ENCODE results near the gene COL5A2.

The COL5A2 gene

DNA sequence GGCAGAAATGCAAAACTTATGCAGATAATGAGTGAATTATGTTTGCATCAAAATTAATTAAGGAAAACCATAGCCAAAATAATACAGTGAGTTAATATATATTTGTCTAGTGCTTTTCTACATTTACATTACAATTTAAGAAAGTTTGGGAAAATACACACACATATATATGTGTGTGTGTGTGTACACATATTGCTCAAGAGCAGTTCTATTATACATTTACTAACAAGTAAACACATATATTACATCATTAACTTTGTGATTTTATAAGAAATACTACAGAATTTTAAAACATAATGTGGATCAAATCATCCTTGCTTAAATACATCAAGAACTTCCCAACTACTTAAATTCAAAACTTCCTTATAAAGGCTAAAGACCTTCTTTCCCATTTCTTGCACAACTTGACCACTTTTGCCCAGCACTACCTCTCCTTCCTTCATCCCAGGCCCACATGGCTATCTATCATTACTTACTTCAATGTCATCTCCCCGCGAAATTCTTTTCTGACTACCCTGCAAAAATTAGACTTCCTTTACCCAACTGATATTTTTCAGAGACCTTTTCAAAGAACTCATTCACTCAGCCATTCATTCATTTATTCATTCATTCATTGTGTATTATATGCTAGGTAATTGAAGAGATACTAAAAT, 68.4 kb downstream of the COL5A2 start:
- Histone ChIP-seq H3F3A (ENCODE audit: insufficient read depth) (no peaks in the 10 kb centered on the region), H3K9ac (ENCODE audit: low read length) (no peak overlapping the region), H3K27ac (ENCODE audit: low read depth, low read length) (no peak overlapping the region), H3K9me3 (ENCODE audit: insufficient read depth, low read length) (no peaks in the 10 kb centered on the region), H3K4me2 (ENCODE audit: low read depth, low read length, poor library complexity, severe bottlenecking) (no peak overlapping the region), H4K20me1 (ENCODE audit: low read depth, low read length) (no peaks in the 10 kb centered on the region), H3K9me2 (replicated peaks; ENCODE audit: insufficient read depth, low read length) (no peaks in the 10 kb centered on the region), H3K27me3 (ENCODE audit: low read length) (no peaks in the 10 kb centered on the region), H3K79me2 (ENCODE audit: insufficient read depth, low read length) (no peaks in the 10 kb centered on the region), H2AFZ (ENCODE audit: low read depth, low read length, severe bottlenecking) (no peak overlapping the region), H3K4me3 (ENCODE audit: insufficient read depth, low read length, poor library complexity, severe bottlenecking) (no peak overlapping the region), H3K36me3 (ENCODE audit: low read length) (no peaks in the 10 kb centered on the region)
- TF ChIP-seq, protein P1, sequence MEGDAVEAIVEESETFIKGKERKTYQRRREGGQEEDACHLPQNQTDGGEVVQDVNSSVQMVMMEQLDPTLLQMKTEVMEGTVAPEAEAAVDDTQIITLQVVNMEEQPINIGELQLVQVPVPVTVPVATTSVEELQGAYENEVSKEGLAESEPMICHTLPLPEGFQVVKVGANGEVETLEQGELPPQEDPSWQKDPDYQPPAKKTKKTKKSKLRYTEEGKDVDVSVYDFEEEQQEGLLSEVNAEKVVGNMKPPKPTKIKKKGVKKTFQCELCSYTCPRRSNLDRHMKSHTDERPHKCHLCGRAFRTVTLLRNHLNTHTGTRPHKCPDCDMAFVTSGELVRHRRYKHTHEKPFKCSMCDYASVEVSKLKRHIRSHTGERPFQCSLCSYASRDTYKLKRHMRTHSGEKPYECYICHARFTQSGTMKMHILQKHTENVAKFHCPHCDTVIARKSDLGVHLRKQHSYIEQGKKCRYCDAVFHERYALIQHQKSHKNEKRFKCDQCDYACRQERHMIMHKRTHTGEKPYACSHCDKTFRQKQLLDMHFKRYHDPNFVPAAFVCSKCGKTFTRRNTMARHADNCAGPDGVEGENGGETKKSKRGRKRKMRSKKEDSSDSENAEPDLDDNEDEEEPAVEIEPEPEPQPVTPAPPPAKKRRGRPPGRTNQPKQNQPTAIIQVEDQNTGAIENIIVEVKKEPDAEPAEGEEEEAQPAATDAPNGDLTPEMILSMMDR (IDR thresholded peaks at IDR 0.05; ENCODE audit: insufficient read depth, low read length, poor library complexity, severe bottlenecking), result no peak
- TF ChIP-seq EZH2phosphoT487 (conservative IDR thresholded peaks at IDR 0.05; ENCODE audit: low read length), result no peak

- no peaks in the 10 kb centered on the region for H4K20me1 ChIP-seq (ENCODE audit: low read depth, low read length)
- no peaks in the 10 kb centered on the region for H3K27me3 ChIP-seq (ENCODE audit: low read length)
- no peaks in the 10 kb centered on the region for H3K36me3 ChIP-seq (ENCODE audit: low read length)
- no peaks in the 10 kb centered on the region for H3K9me3 ChIP-seq (ENCODE audit: insufficient read depth, low read length)
- H3K4me2 ChIP-seq (ENCODE audit: low read depth, low read length, poor library complexity, severe bottlenecking), result no peak overlapping the region
- H3K9ac ChIP-seq (ENCODE audit: low read length), result no peak overlapping the region
- H2AFZ ChIP-seq (ENCODE audit: low read depth, low read length, severe bottlenecking), result no peak overlapping the region
- H3F3A ChIP-seq (ENCODE audit: insufficient read depth), result no peaks in the 10 kb centered on the region
- H3K4me3 ChIP-seq (ENCODE audit: insufficient read depth, low read length, poor library complexity, severe bottlenecking), result no peak overlapping the region
- no peak overlapping the region for H3K27ac ChIP-seq (ENCODE audit: low read depth, low read length)
- H3K9me2 ChIP-seq (replicated peaks; ENCODE audit: insufficient read depth, low read length), result no peaks in the 10 kb centered on the region
- TF ChIP-seq, protein P1 (IDR thresholded peaks at IDR 0.05; ENCODE audit: insufficient read depth, low read length, poor library complexity, severe bottlenecking), result no peak
- TF ChIP-seq EZH2phosphoT487 (conservative IDR thresholded peaks at IDR 0.05; ENCODE audit: low read length), result no peak
- H3K79me2 ChIP-seq (ENCODE audit: insufficient read depth, low read length), result no peaks in the 10 kb centered on the region
Measured at GRCh38 chr2:189109921-189110397, 69.6 kb downstream of the COL5A2 start.

GRCh38 chr2:189104934-189105333, 74.6 kb downstream of the COL5A2 start:
- no peak overlapping the region for H3K27ac ChIP-seq (ENCODE audit: low read depth, low read length)

More at GRCh38 chr2:189104934-189105333, 74.6 kb downstream of the COL5A2 start:
- Histone ChIP-seq H3F3A (ENCODE audit: insufficient read depth) (no peaks in the 10 kb centered on the region), H3K9me3 (ENCODE audit: insufficient read depth, low read length) (no peaks in the 10 kb centered on the region), H3K36me3 (ENCODE audit: low read length) (no peaks in the 10 kb centered on the region), H3K79me2 (ENCODE audit: insufficient read depth, low read length) (no peaks in the 10 kb centered on the region), H4K20me1 (ENCODE audit: low read depth, low read length) (no peaks in the 10 kb centered on the region), H3K4me2 (ENCODE audit: low read depth, low read length, poor library complexity, severe bottlenecking) (no peak overlapping the region), H2AFZ (ENCODE audit: low read depth, low read length, severe bottlenecking) (no peak overlapping the region), H3K9ac (ENCODE audit: low read length) (no peak overlapping the region), H3K9me2 (replicated peaks; ENCODE audit: insufficient read depth, low read length) (no peaks in the 10 kb centered on the region), H3K27me3 (ENCODE audit: low read length) (no peaks in the 10 kb centered on the region), H3K4me3 (ENCODE audit: insufficient read depth, low read length, poor library complexity, severe bottlenecking) (no peak overlapping the region)
- TF ChIP-seq, protein P1 (IDR thresholded peaks at IDR 0.05; ENCODE audit: insufficient read depth, low read length, poor library complexity, severe bottlenecking), result no peak
- TF ChIP-seq EZH2phosphoT487 (conservative IDR thresholded peaks at IDR 0.05; ENCODE audit: low read length), result no peak
